SJCRH30 (cell line): ENCODE results near the gene ANK3. TPM values are rescaled to one million over a fixed set of nuclear protein-coding genes. Genes with fewer than 3 reads are reported as not detected.
"Not testable (repeated sequence)": the region's sequence is repeated elsewhere in the genome, so short reads cannot be mapped to it uniquely, and the experiment has no call there.

ENCODE experiments used
- DNase-seq, 2 experiments: peaks; one replicate each; pipeline ENCODE4 v3.0.0-alpha.2; 2015 to 2020
- H3K27ac ChIP-seq: fragments of 250-450 bp; sonication (Bioruptor Pico); 2 replicates; pipeline ENCODE4 v1.5.1; 2020; ENCODE audit warnings: mild to moderate bottlenecking, moderate library complexity
- H3K27me3 ChIP-seq: fragments of 250-450 bp; sonication (Bioruptor Pico); 2 replicates; pipeline ENCODE4 v1.5.1; 2020; ENCODE audit warnings: mild to moderate bottlenecking, moderate library complexity
- H3K36me3 ChIP-seq: fragments of 250-450 bp; sonication (Bioruptor Pico); 2 replicates; pipeline ENCODE4 v1.5.1; 2020; ENCODE audit warnings: mild to moderate bottlenecking, moderate library complexity
- H3K4me1 ChIP-seq: fragments of 250-450 bp; sonication (Bioruptor Pico); 2 replicates; pipeline ENCODE4 v1.5.1; 2020; ENCODE audit warnings: mild to moderate bottlenecking, moderate library complexity
- H3K4me3 ChIP-seq: fragments of 250-450 bp; sonication (Bioruptor Pico); 2 replicates; pipeline ENCODE4 v1.5.1; 2020; ENCODE audit warnings: mild to moderate bottlenecking, moderate library complexity
- H3K9me3 ChIP-seq: fragments of 250-450 bp; sonication (Bioruptor Pico); replicated peaks from 2 replicates; pipeline ENCODE4 v1.5.1; 2020; ENCODE audit warnings: mild to moderate bottlenecking, moderate library complexity
- total RNA-seq: library from RNA; depleted of rRNA; stranded (reverse); fragments of >200 nt; shearing (Covaris generic); gene quantifications from 2 replicates; pipeline ENCODE4 v1.2.3, GENCODE V29; 2014

Gene ANK3
- total RNA-seq, 1 experiment from 2014 or later: 2.5 TPM

- H3K4me3 ChIP-seq: no peak overlapping the region
- DNase-seq: no peak
- no peaks in the 10 kb centered on the region for H3K4me1 ChIP-seq
Observed at GRCh38 chr10:60042914-60043313, 346.8 kb downstream of the ANK3 start.

GRCh38 chr10:60042262-60042661, 347.4 kb downstream of the ANK3 start:
- no peak for DNase-seq
- Histone ChIP-seq H3K27ac (no peak overlapping the region), H3K9me3 (no peaks in the 10 kb centered on the region), H3K36me3 (no peaks in the 10 kb centered on the region), H3K4me1 (no peaks in the 10 kb centered on the region), H3K27me3 (no peaks in the 10 kb centered on the region), H3K4me3 (no peak overlapping the region)

More at GRCh38 chr10:60042914-60043313, 346.8 kb downstream of the ANK3 start:
- no peaks in the 10 kb centered on the region for H3K36me3 ChIP-seq
- H3K27me3 ChIP-seq: no peaks in the 10 kb centered on the region
- H3K9me3 ChIP-seq: no peaks in the 10 kb centered on the region
- H3K27ac ChIP-seq: no peak overlapping the region

DNA sequence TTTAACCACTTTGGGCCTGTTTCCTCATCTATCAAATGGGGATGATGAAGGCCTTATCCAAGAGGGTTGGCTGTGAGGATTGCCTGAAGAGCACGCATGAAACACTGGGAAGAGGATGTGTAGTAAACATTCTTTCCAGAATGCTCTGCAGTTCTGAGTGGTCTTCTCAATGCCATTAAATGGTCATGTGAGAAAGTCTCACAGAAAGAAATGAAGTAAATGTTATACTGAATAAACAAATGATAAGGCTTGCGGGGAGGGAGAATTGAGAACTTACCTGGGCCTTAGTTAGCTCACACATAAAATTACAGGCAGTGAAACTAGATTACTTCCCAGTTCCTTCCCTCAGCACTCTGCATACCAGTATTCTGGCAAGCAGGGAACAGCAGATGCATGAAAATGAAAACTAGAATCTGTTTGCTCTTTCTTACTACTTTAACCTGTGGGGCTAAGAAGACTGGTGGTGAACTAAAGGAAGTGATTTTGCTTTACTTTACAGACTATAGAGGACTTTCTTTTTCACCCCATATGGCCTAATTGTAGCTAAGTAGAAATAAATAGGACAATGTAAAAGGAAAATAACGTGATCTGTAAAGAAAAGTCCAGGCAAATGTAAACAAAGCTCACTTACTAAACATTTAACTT, 348.1 kb downstream of the ANK3 start:
- H3K27me3 ChIP-seq: no peaks in the 10 kb centered on the region
- DNase-seq: no peak
- no peaks in the 10 kb centered on the region for H3K4me1 ChIP-seq
- H3K4me3 ChIP-seq: no peak overlapping the region
- no peaks in the 10 kb centered on the region for H3K36me3 ChIP-seq
- no peak overlapping the region for H3K27ac ChIP-seq
- no peaks in the 10 kb centered on the region for H3K9me3 ChIP-seq

- no peaks in the 10 kb centered on the region for H3K9me3 ChIP-seq
- no peak overlapping the region for H3K27ac ChIP-seq
- no peak for DNase-seq
- H3K36me3 ChIP-seq: no peaks in the 10 kb centered on the region
- no peaks in the 10 kb centered on the region for H3K4me1 ChIP-seq
- no peak overlapping the region for H3K4me3 ChIP-seq
- no peaks in the 10 kb centered on the region for H3K27me3 ChIP-seq
Observed at GRCh38 chr10:60040014-60040662, 349.5 kb downstream of the ANK3 start.

DNA sequence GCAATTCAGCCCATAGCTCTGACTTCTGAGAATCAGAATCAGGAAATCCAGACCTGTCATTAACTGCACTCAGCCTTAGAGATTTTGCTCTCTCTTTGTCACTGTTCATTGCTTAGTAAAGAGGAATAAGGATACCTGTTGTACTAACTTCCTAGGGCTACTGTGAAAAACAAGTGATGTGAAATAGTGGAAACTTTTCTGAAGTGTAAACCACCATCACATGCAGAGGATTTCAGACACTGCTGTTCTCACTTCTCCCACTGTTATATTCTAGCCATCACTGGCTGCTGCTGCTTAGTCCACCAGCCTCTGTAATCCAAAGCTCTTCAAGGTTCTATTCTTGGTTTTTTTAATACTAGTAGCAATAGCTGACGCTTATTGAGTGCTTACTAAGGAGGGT, 353.7 kb downstream of the ANK3 start:
- Histone ChIP-seq H3K27me3 (no peaks in the 10 kb centered on the region), H3K36me3 (no peaks in the 10 kb centered on the region), H3K4me3 (no peak overlapping the region), H3K27ac (no peak overlapping the region), H3K4me1 (no peaks in the 10 kb centered on the region), H3K9me3 (no peaks in the 10 kb centered on the region)
- no peak for DNase-seq

DNA sequence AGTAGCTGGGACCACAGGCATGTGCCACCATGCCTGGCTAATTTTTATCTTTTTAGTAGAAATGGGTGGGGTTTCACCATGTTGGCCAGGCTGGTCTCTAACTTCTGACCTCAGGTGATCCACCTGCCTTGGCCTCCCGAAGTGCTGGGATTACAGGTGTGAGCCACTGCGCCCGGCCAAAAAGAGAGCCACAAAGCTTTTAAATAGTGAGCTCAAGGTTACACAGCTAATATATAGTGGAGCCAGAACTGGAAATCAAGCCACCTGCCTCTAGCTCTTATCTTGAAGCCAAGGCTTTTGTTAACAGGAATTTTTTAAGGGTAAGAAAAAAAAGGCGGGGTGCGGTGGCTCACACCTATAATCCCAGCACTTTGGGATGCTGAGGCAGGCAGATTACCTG, 354.3 kb downstream of the ANK3 start:
- DNase-seq, H3K27me3 ChIP-seq, H3K27ac ChIP-seq, H3K9me3 ChIP-seq, H3K4me1 ChIP-seq, H3K36me3 ChIP-seq, H3K4me3 ChIP-seq: not testable (repeated sequence)

- Histone ChIP-seq H3K36me3 (no peaks in the 10 kb centered on the region), H3K27ac (no peak overlapping the region), H3K27me3 (no peaks in the 10 kb centered on the region), H3K4me1 (no peaks in the 10 kb centered on the region), H3K9me3 (no peaks in the 10 kb centered on the region), H3K4me3 (no peak overlapping the region)
- DNase-seq: peak; percentile 2 to 42
Observed at GRCh38 chr10:60032723-60033122, 357.0 kb downstream of the ANK3 start.

- H3K4me1 ChIP-seq: no peaks in the 10 kb centered on the region
- no peaks in the 10 kb centered on the region for H3K9me3 ChIP-seq
- H3K4me3 ChIP-seq: no peak overlapping the region
- H3K27me3 ChIP-seq: no peaks in the 10 kb centered on the region
- no peak overlapping the region for H3K27ac ChIP-seq
- DNase-seq: no peak
- no peaks in the 10 kb centered on the region for H3K36me3 ChIP-seq
Observed at GRCh38 chr10:60031664-60032063, 358.0 kb downstream of the ANK3 start.

DNA sequence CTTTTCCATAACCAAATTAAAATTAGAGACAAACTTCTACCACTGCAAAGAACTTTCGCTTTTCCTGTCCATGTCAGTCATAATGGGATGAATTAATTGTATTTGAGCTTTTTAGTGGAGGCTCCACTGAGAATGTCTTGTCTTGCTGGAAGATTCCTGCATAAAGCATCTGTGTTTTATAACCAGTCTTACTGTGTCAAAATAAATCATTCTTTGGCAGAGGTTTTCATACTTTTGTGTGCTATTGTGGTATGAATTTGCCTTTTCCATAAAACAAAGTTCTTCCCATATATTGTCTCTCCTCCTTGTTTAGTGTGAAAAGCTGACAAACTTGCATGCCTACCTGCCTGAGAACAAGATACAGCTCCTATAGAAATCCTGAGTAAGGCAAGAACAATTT, 358.5 kb downstream of the ANK3 start:
- Histone ChIP-seq H3K4me3 (no peak overlapping the region), H3K27me3 (no peaks in the 10 kb centered on the region), H3K36me3 (no peaks in the 10 kb centered on the region), H3K9me3 (no peaks in the 10 kb centered on the region), H3K27ac (no peak overlapping the region), H3K4me1 (no peaks in the 10 kb centered on the region)
- no peak for DNase-seq

- H3K4me3 ChIP-seq: no peak overlapping the region
- no peaks in the 10 kb centered on the region for H3K27me3 ChIP-seq
- no peak for DNase-seq
- no peaks in the 10 kb centered on the region for H3K4me1 ChIP-seq
- no peak overlapping the region for H3K27ac ChIP-seq
- no peaks in the 10 kb centered on the region for H3K9me3 ChIP-seq
- no peaks in the 10 kb centered on the region for H3K36me3 ChIP-seq
Observed at GRCh38 chr10:60029475-60029874, 360.2 kb downstream of the ANK3 start.

- no peaks in the 10 kb centered on the region for H3K9me3 ChIP-seq
- no peak for DNase-seq
- no peak overlapping the region for H3K27ac ChIP-seq
- no peaks in the 10 kb centered on the region for H3K27me3 ChIP-seq
- no peaks in the 10 kb centered on the region for H3K4me1 ChIP-seq
- no peaks in the 10 kb centered on the region for H3K36me3 ChIP-seq
- H3K4me3 ChIP-seq: no peak overlapping the region
Observed at GRCh38 chr10:60028081-60028480, 361.6 kb downstream of the ANK3 start.

DNA sequence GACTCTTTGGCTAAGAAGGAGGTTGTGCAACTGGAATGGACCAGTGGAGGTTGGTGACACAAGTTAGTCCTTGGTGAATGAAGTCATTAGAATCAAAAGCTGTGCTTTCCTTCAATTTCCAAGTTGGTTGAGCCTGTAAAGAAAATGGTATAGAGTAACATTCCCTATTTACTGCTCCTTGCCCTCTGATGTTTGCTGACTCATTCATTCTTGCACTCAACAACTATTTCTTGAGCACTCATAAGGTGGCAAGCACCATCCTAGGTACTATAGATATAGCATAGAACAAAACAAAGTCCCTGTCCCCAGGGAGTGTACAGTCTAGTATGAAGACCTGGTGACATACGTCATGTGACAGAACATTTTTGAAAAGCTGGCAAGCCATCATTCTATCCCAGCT, 364.4 kb downstream of the ANK3 start:
- DNase-seq: no peak
- Histone ChIP-seq H3K4me1 (no peaks in the 10 kb centered on the region), H3K9me3 (no peaks in the 10 kb centered on the region), H3K4me3 (no peak overlapping the region), H3K27me3 (no peaks in the 10 kb centered on the region), H3K27ac (no peak overlapping the region), H3K36me3 (no peaks in the 10 kb centered on the region)

GRCh38 chr10:60024506-60024905, 365.2 kb downstream of the ANK3 start:
- Histone ChIP-seq H3K4me1 (no peaks in the 10 kb centered on the region), H3K27ac (no peak overlapping the region), H3K36me3 (no peaks in the 10 kb centered on the region), H3K9me3 (no peaks in the 10 kb centered on the region), H3K27me3 (no peaks in the 10 kb centered on the region), H3K4me3 (no peak overlapping the region)
- no peak for DNase-seq

GRCh38 chr10:60023155-60023877, 366.4 kb downstream of the ANK3 start:
- no peak for DNase-seq

DNA sequence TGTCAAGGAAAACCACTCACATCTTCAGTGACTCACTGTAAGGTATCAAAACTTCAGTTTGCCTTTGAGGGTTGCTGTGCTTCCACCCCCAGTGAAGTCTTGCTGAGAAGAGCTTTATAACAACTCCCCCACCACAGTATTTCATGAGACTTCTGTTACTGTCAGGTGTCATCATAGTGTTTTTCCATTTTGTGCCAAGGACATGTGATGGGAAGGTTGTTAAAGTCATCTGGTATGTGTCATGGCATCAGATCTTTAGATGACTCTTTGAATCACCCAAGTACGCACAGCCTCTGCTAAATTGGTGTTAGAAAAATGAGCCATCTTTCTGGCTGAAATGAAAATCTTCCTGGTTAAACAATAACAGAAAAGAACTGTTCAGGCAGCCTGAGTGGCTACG, 368.3 kb downstream of the ANK3 start:
- DNase-seq: no peak
- no peaks in the 10 kb centered on the region for H3K27me3 ChIP-seq

More at GRCh38 chr10:60023155-60023877, 366.4 kb downstream of the ANK3 start:
- Histone ChIP-seq H3K4me1 (no peaks in the 10 kb centered on the region), H3K36me3 (no peaks in the 10 kb centered on the region), H3K27me3 (no peaks in the 10 kb centered on the region), H3K4me3 (no peak overlapping the region), H3K27ac (no peak overlapping the region), H3K9me3 (no peaks in the 10 kb centered on the region)

More for the DNA sequence above, 368.3 kb downstream of the ANK3 start:
- no peaks in the 10 kb centered on the region for H3K4me1 ChIP-seq
- no peak overlapping the region for H3K4me3 ChIP-seq
- H3K36me3 ChIP-seq: no peaks in the 10 kb centered on the region
- H3K27ac ChIP-seq: no peak overlapping the region
- H3K9me3 ChIP-seq: no peaks in the 10 kb centered on the region
